ENCODE data around the gene SYNDIG1. TPM values are rescaled to one million over a fixed set of nuclear protein-coding genes. Genes with fewer than 3 reads are reported as not detected.

The SYNDIG1 gene
- total RNA-seq, 1 donor from 2014 or later, result 5.7 TPM

- no peak overlapping the region for H3K4me3 ChIP-seq (ENCODE audit: insufficient read depth, low read depth, low read length)
- TF ChIP-seq CTCF (IDR thresholded peaks at IDR 0.05; ENCODE audit: insufficient read depth, low read depth, low read length) (no peak), EZH2 (IDR thresholded peaks at IDR 0.05; ENCODE audit: insufficient read depth, low read length) (no peak)
- FAIRE-seq (no peak), DNase-seq (ENCODE audit: low read depth) (no peak)
- no peaks in the 10 kb centered on the region for H3K36me3 ChIP-seq (ENCODE audit: insufficient read depth, low read length)
- H3K27me3 ChIP-seq (ENCODE audit: insufficient read depth, low read length), result peaks cover 7% of the 10 kb centered on the region
- no peaks in the 10 kb centered on the region for H3K9me3 ChIP-seq (ENCODE audit: insufficient read depth, low read depth, low read length)
- H3K27ac ChIP-seq (ENCODE audit: low read depth, low read length), result no peak overlapping the region
- H3K79me2 ChIP-seq (ENCODE audit: insufficient read depth, low read length), result no peaks in the 10 kb centered on the region
- peaks cover 8% of the 10 kb centered on the region for H3K4me1 ChIP-seq (ENCODE audit: insufficient read depth, low read length)
- Mint-ChIP-seq H3K4me1 (ENCODE audit: low read depth, unreplicated experiment) (peaks cover 5% of the 10 kb centered on the region), H3K27me3 (ENCODE audit: low read depth, unreplicated experiment) (peaks cover 10% of the 10 kb centered on the region), H3K36me3 (ENCODE audit: low read depth, unreplicated experiment) (peaks cover 2% of the 10 kb centered on the region), H3K27ac (ENCODE audit: unreplicated experiment) (no peak overlapping the region), H3K4me3 (ENCODE audit: unreplicated experiment) (no peak overlapping the region), H3K9me3 (ENCODE audit: unreplicated experiment) (peaks cover 2% of the 10 kb centered on the region)
- no peak overlapping the region for H2AFZ ChIP-seq (ENCODE audit: low read depth, low read length)
- no peak overlapping the region for H3K9ac ChIP-seq (ENCODE audit: low read length)
- H4K20me1 ChIP-seq (ENCODE audit: insufficient read depth, low read length), result no peaks in the 10 kb centered on the region
- H3K4me2 ChIP-seq (ENCODE audit: low read length), result no peak overlapping the region
These were observed 48.4 kb upstream of the SYNDIG1 start for GRCh38 chr20:24421071-24421470.

GRCh38 chr20:24422091-24422760 is 47.2 kb upstream of the SYNDIG1 start:
- Mint-ChIP-seq H3K27me3 (ENCODE audit: low read depth, unreplicated experiment) (peaks cover 10% of the 10 kb centered on the region), H3K27ac (ENCODE audit: unreplicated experiment) (no peak overlapping the region), H3K4me1 (ENCODE audit: low read depth, unreplicated experiment) (peaks cover 5% of the 10 kb centered on the region), H3K4me3 (ENCODE audit: unreplicated experiment) (no peak overlapping the region), H3K9me3 (ENCODE audit: unreplicated experiment) (no peaks in the 10 kb centered on the region), H3K36me3 (ENCODE audit: low read depth, unreplicated experiment) (no peaks in the 10 kb centered on the region)
- Histone ChIP-seq H3K9me3 (ENCODE audit: insufficient read depth, low read depth, low read length) (no peaks in the 10 kb centered on the region), H3K4me1 (ENCODE audit: insufficient read depth, low read length) (peaks cover 8% of the 10 kb centered on the region), H3K9ac (ENCODE audit: low read length) (no peak overlapping the region), H3K36me3 (ENCODE audit: insufficient read depth, low read length) (no peaks in the 10 kb centered on the region), H3K4me2 (ENCODE audit: low read length) (no peak overlapping the region), H3K4me3 (ENCODE audit: insufficient read depth, low read depth, low read length) (no peak overlapping the region), H3K27ac (ENCODE audit: low read depth, low read length) (no peak overlapping the region), H4K20me1 (ENCODE audit: insufficient read depth, low read length) (no peaks in the 10 kb centered on the region), H3K79me2 (ENCODE audit: insufficient read depth, low read length) (no peaks in the 10 kb centered on the region), H2AFZ (ENCODE audit: low read depth, low read length) (no peak overlapping the region), H3K27me3 (ENCODE audit: insufficient read depth, low read length) (peaks cover 7% of the 10 kb centered on the region)
- DNase-seq (ENCODE audit: low read depth) (no peak), FAIRE-seq (no peak)
- TF ChIP-seq EZH2 (IDR thresholded peaks at IDR 0.05; ENCODE audit: insufficient read depth, low read length) (no peak), CTCF (IDR thresholded peaks at IDR 0.05; ENCODE audit: insufficient read depth, low read depth, low read length) (no peak)

Measured in astrocyte (in vitro differentiated cells and primary cell).